Lung (tissue), 12 donors: ENCODE data around the gene CCDC60. TPM values are rescaled to one million over a fixed set of nuclear protein-coding genes. Genes with fewer than 3 reads are reported as not detected.
"Not testable (repeated sequence)": the region's sequence is repeated elsewhere in the genome, so short reads cannot be mapped to it uniquely, and the experiment has no call there.

ENCODE experiments used
- ATAC-seq: fragments of 200-7000 bp; cut with Tn5 transposase; one replicate; pipeline ENCODE4 v1.9.1; 2020; ENCODE audit warnings: moderate number of reproducible peaks; ENCODE audit not compliant: insufficient read depth, low FRiP score
- DNase-seq, 3 donors: peaks; one replicate each; pipeline ENCODE4 v3.0.0-alpha.2; 2013 to 2017
- H3K27ac ChIP-seq, 2 donors: one replicate each; pipeline ENCODE4 v1.5.1; 2013; ENCODE audit warnings: mild to moderate bottlenecking in 2 of 2, moderate library complexity in 2 of 2, control low read depth in 1 of 2, inconsistent platforms in 1 of 2, low read depth in 1 of 2, low read length in 1 of 2
- H3K27me3 ChIP-seq, 3 donors: one replicate each; pipeline ENCODE4 v1.5.1; 2013; ENCODE audit warnings: low read length in 2 of 3; ENCODE audit not compliant: control insufficient read depth in 3 of 3, insufficient read depth in 3 of 3
- H3K36me3 ChIP-seq, 4 donors: one replicate each; pipeline ENCODE4 v1.5.1; 2013; ENCODE audit warnings: low read length in 4 of 4, mild to moderate bottlenecking in 1 of 4, moderate library complexity in 1 of 4; ENCODE audit not compliant: control insufficient read depth in 4 of 4, insufficient read depth in 4 of 4
- H3K4me1 ChIP-seq, 5 donors: one replicate each; pipeline ENCODE4 v1.5.1; 2013; ENCODE audit warnings: low read length in 5 of 5, mild to moderate bottlenecking in 2 of 5, moderate library complexity in 1 of 5; ENCODE audit not compliant: control insufficient read depth in 5 of 5, insufficient read depth in 5 of 5
- H3K4me3 ChIP-seq: one replicate; pipeline ENCODE4 v1.5.1; 2013; ENCODE audit warnings: mild to moderate bottlenecking, control low read depth, moderate library complexity
- H3K9ac ChIP-seq, 2 donors: one replicate each; pipeline ENCODE4 v1.5.1; 2013; ENCODE audit warnings: low read length in 2 of 2, control low read depth in 1 of 2; ENCODE audit not compliant: insufficient read depth in 1 of 2
- H3K9me3 ChIP-seq, 4 donors: one replicate each; pipeline ENCODE4 v1.5.1; 2013; ENCODE audit warnings: low read length in 3 of 4, mild to moderate bottlenecking in 1 of 4, moderate library complexity in 1 of 4; ENCODE audit not compliant: control insufficient read depth in 4 of 4, insufficient read depth in 3 of 4
- CTCF ChIP-seq: IDR thresholded peaks from 2 replicates; pipeline ENCODE4 v1.5.1; 2012; ENCODE audit warnings: mild to moderate bottlenecking; ENCODE audit errors: control extremely low read depth, extremely low read depth
- WGBS, 2 donors: extraction: QIAGEN DNeasy Blood & Tissue Kit; methylation state at CpG; one replicate each; pipeline ENCODE4 v1.1.7; 2013; 5-methylcytosine and 5-hydroxymethylcytosine counted together
- polyA plus RNA-seq, 2 donors: library from polyadenylated mRNA; stranded (reverse); fragments of 200-250 nt; gene quantifications; one replicate each; pipeline ENCODE4 v1.2.1, GENCODE V29; 2013
- total RNA-seq, 2 donors: library from RNA; depleted of rRNA in 1 of 2; stranded (reverse); fragments of >200 nt in 1 of 2; gene quantifications; one replicate each; pipeline ENCODE4 v1.2.1, GENCODE V29; 2014 to 2021
- donor health status: control.
- donor health status: control.
- donor health status: Bipolar disorder and iron deficiency.
- donor health status: healthy.
- donor health status: DM: yes; HTN: yes; CAD: no.

CCDC60 gene
- total and polyA plus RNA-seq, 4 donors = 2.1 to 7.6 (median 3.5) TPM

DNA sequence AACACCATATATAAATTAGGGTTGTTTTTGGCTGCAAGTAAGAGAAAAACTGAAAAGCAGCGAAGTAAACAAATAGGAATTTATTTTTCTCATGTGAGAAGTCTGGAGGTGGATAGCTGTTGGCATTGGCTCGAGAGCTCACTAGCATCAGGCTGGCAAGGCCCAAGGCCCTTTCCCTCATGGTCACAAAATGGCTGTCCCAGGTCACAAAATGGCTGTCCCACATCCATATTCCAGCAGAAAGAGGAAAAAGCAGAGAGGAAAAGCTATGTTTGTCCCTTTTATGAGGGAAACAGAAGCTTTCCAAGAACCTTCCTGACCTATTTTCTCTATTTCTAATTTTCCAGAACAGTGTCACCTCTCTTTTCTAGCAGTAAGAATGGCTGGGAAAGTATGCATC lies 7.5 kb downstream of the CCDC60 start:
- no peak for TF ChIP-seq CTCF
- Histone ChIP-seq H3K4me1 (no peaks in the 10 kb centered on the region), H3K9me3 (peaks cover 0 to 2% (median 0%) of the 10 kb centered on the region in 4 donors), H3K27me3 (peaks cover 0 to 5% (median 0%) of the 10 kb centered on the region in 3 donors), H3K9ac (no peak overlapping the region), H3K4me3 (no peak overlapping the region), H3K36me3 (no peaks in the 10 kb centered on the region), H3K27ac (no peak overlapping the region)
- DNase-seq = no peak
- 89 to 94% methylated on average over 2 of the region's 2 CpGs for WGBS, 2 donors
- ATAC-seq = no peak

DNA sequence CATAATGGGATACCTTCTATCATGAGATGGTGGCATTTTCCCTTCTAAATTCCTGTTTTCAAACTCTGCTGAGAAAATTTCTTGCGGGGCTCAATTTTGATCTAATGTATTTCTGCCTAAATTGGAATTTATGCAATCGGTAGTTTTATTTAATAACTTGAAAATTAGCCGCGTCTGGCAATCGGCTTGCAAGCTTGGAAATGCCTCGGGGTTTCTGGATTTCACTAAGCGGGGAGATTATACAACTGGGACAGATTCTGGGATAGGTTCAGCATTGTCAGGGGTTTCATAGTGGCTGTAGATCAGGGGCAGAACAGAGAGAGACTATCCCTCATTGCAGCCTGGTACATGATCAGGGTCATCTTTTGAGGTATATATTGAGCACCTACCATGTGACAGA lies 8.6 kb downstream of the CCDC60 start:
- H3K27me3 ChIP-seq = no peaks in the 10 kb centered on the region
- DNase-seq (no peak), ATAC-seq (no peak)
- TF ChIP-seq CTCF = no peak
- no peak overlapping the region for H3K27ac ChIP-seq
- peaks cover 0 to 2% (median 0%) of the 10 kb centered on the region in 4 donors for H3K9me3 ChIP-seq
- H3K4me1 ChIP-seq = no peaks in the 10 kb centered on the region
- H3K9ac ChIP-seq = no peak overlapping the region
- no peaks in the 10 kb centered on the region for H3K36me3 ChIP-seq
- no peak overlapping the region for H3K4me3 ChIP-seq
- WGBS, 2 donors = 95 to 99% methylated on average over 7 of the region's 7 CpGs

DNA sequence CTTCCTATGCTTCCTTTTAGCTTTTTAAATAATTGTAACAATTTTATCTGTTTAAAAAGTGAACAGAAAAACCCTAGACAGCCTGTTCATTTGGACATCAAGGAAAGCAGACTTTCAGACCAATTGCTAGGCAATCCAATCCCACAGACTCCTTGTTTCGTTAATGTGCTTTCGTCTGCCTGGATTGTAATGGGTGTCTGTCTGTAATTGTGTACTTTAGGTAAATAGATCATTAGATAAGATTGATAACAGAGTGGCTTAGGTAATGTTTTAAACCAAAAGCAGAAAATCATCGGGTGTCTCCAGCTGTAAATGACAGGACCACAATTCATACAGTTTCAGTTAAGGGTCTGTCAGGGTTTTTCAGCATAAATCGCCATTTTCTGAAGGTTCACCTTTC lies 19.6 kb downstream of the CCDC60 start:
- Histone ChIP-seq H3K4me3 (no peak overlapping the region), H3K27me3 (no peaks in the 10 kb centered on the region), H3K4me1 (peaks cover 0 to 14% (median 0%) of the 10 kb centered on the region in 5 donors), H3K36me3 (no peaks in the 10 kb centered on the region), H3K9me3 (peaks cover 0 to 3% (median 0%) of the 10 kb centered on the region in 4 donors), H3K9ac (peak overlapping the region in 1 of 2 donors; percentile 34), H3K27ac (no peak overlapping the region)
- no peak for TF ChIP-seq CTCF
- DNase-seq (no peak), ATAC-seq (no peak)
- WGBS, 2 donors = 33 to 55% methylated on average over 4 of the region's 4 CpGs

- not testable (repeated sequence) for DNase-seq, H3K9me3 ChIP-seq
- 98% methylated on average over 20 to 30 of the region's 33 CpGs for WGBS, 2 donors
Observed at GRCh38 chr12:119360366-119360765, 25.8 kb downstream of the CCDC60 start.

More at GRCh38 chr12:119360366-119360765, 25.8 kb downstream of the CCDC60 start:
- not testable (repeated sequence) for H3K27ac ChIP-seq, H3K9ac ChIP-seq, H3K4me3 ChIP-seq, H3K36me3 ChIP-seq, H3K27me3 ChIP-seq, H3K4me1 ChIP-seq, ATAC-seq
